Stimulated activated CD8-positive, alpha-beta memory T cell treated with anti-CD3 and anti-CD28 coated beads, Interleukin-4, amount 100 ng/mL, for 4 hours (primary cell): ENCODE measurements around the gene RNF11.

Experiments
- DNase-seq, 2 donors: peaks; one replicate each; pipeline ENCODE4 v3.0.0-alpha.2; 2020; ENCODE audit warnings: low read depth in 2 of 2, low spot score in 1 of 2

RNF11 gene

GRCh38 chr1:51311826-51312225 lies 75.8 kb downstream of the RNF11 start:
- no peak for DNase-seq

GRCh38 chr1:51312718-51313117 lies 76.6 kb downstream of the RNF11 start:
- DNase-seq, result no peak

- DNase-seq, result no peak
Observed at GRCh38 chr1:51313268-51313852, 77.3 kb downstream of the RNF11 start.

- no peak for DNase-seq
Observed at GRCh38 chr1:51313961-51314777, 78.1 kb downstream of the RNF11 start.

GRCh38 chr1:51314974-51315373 lies 78.9 kb downstream of the RNF11 start:
- no peak for DNase-seq

GRCh38 chr1:51316113-51316845 lies 80.2 kb downstream of the RNF11 start:
- no peak for DNase-seq

GRCh38 chr1:51316846-51317120 lies 80.7 kb downstream of the RNF11 start:
- no peak for DNase-seq

- no peak for DNase-seq
Observed at GRCh38 chr1:51317798-51318197, 81.7 kb downstream of the RNF11 start.

- DNase-seq, result no peak
Observed at GRCh38 chr1:51320967-51321923, 85.2 kb downstream of the RNF11 start.

- DNase-seq, result no peak
Observed at GRCh38 chr1:51321924-51322280, 85.8 kb downstream of the RNF11 start.

GRCh38 chr1:51322417-51323101 lies 86.5 kb downstream of the RNF11 start:
- DNase-seq, result no peak
